HG03066 (cell line): Measurements from ENCODE around the gene RFWD3.
"Not testable (repeated sequence)": the region's sequence is repeated elsewhere in the genome, so short reads cannot be mapped to it uniquely, and the experiment has no call there.

Experiments used
- ATAC-seq: cut with Tn5 transposase; IDR thresholded peaks from one replicate; pipeline ENCODE4 v1.9.1; 2021; ENCODE audit warnings: low read depth; ENCODE audit not compliant: unreplicated experiment

RFWD3 gene

DNA sequence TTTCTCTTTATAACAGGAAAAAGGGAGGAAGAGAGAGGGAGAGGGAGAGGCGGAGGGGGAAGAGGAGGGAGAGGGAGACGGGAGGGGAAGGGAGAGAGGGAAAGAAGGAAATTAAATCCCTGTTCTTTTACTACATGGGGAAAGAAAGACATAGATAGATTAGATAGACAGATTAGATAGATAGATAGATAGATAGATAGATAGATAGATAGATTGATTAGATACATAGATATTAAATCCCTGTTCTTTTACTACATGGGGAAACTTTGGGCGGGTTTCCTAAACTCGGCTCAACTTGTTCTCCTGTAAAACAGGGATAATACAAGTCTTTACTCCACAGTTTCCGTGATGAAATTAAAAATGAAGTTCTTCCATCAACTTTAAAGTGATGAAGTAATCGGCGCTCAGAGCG is 661 bp downstream of the RFWD3 start:
- ATAC-seq, result no peak

DNA sequence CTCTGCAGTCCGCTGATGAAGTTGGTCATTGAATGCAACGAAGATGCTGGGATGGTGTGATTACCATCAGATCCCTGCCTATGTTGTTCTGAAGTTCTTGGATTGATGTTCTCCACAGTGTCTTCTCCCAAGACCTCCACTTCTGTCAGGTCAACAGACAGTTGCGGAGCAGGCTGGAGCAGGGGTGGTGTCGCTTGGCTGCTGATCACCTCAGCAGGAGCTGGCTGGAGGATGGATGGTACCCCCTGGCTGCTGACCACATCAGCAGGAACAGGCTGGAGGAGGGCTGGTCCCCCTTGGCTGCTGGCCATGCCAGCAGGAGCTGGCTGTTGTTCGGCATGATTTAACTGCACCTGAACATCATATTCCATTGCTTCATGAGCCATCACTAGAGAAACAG is 5.6 kb downstream of the RFWD3 start:
- ATAC-seq, result no peak

DNA sequence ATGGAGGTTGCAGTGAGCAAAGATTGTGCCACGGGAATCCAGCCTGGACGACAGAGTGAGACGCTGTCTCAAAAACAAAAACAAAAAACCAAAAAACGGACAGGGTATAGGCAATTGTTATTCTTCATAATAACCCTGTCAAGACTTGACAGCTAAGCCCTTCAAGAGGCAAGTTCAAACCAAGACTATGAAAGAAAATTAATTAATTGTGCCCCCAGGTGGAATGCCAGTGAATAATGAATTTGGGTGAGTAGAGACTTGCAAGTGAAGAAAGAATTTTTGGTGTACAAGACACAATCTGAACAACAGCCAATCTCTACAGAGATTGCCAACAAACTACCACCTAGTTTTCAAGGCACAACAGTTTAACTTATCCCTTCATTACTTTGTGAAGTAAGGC is 6.3 kb downstream of the RFWD3 start:
- no peak for ATAC-seq

DNA sequence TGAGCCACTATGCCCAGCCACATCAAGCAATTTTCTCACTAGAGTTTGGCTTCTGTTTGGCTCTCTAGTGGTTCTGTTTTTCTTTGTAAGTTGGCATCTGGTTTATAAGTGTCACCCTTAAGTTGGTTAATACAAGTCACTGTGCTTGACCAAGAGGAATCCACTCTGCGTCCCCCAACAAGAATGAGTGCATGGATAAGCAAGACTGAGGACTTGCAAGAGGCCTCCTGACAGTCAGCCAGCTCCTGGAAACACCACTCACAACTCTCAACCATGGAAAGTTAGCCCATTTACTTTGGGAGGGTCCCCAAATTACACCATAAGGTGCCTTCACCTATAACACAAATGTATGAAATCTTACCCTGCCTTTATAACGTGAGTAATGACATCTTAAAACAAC is 7.6 kb downstream of the RFWD3 start:
- ATAC-seq, result no peak

DNA sequence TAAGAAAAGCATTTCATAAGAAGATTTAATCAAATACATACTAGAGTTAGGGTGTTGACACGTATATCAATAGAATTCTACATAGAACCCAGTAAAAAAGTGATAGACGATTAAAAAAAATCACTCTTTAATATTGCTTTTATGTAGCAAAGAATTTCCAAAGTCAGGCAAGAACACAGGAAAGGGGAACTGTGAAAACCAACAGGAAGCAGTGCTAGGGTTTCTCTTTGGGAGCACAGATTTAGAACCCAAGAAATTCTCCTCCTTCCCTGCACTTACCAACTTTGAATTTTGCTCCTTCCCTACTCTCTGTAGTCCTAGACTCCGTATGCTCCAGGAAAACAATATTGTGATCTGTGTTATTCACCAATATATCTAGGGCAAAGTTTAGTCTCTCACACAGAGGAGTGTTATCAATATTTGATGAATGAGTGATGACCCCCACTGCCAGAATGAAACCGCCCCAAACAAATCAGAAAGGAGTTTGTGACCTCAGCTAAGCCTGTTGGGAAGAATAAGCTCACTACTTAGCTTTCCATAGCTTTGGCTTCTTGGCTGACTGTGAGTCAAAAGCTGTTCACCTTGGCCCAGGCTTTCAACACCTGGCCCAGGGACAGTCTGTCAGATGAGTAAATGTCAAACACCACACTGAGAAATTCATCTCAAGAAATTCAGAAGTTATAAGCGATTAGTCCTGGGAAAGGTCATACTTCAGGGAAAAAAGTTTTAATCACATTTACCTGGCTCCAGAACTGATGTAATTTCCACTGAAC is 8.6 kb downstream of the RFWD3 start:
- ATAC-seq, result no peak

DNA sequence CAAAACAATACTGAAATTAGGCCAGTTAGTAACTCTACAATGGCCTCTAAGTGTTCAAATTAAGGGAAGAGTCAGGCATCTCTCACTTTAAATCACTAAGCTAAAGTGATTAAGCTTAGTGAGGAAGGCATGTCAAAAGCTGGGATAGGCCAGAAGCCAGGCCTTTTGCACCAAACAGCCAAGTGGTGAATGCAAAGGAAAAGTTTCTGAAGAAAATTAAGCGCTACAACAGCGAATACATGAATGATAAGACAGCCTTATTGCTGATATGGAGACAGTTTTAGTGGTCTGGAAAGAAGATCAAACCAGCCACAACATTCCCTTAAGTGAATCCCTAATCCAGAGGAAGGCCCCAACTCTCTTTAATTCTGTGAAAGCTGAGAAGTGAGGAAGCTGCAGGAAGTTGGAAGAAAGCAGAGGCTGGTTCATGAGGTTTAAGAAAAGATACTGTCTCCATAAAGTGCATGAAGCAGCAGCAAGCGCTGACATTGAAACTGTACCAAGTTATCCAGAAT is 12.1 kb downstream of the RFWD3 start:
- no peak for ATAC-seq

DNA sequence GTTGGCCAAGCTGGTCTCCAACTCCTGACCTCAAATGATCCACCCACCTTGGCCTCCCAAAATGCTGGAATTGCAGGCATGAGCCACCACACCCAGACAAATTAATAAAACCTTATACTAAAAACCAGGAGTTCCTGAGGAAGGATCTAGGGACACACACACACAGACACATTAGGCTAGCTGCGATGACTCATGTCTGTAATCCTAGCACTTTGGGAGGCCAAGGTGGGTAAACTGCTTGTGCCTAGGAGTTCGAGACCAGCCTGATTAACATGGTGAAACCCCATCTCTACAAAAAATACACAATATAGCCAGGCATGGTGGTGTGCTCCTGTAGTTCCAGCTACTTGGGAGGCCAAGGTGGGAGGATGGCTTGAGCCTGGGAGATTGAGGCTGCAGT is 13.8 kb downstream of the RFWD3 start:
- ATAC-seq, result not testable (repeated sequence)

DNA sequence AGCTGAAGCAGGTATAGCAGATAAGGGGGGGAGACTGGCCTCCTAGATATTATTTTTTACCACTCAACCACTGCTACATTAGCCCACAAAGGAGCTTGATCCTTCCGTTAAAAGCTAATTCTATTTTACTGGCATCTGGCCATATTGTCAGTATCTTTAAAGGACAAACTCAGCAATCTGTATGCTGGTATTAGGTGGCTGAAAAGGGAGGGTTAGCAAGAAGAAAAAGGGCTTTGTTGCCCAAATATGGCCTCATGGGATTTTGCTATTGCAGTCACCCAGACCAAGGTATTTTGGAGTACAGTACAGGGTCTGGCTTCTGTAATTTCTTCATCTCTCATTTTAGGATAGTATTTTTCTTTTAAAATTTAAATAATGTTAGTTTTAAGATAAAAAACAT is 14.4 kb downstream of the RFWD3 start:
- no peak for ATAC-seq

DNA sequence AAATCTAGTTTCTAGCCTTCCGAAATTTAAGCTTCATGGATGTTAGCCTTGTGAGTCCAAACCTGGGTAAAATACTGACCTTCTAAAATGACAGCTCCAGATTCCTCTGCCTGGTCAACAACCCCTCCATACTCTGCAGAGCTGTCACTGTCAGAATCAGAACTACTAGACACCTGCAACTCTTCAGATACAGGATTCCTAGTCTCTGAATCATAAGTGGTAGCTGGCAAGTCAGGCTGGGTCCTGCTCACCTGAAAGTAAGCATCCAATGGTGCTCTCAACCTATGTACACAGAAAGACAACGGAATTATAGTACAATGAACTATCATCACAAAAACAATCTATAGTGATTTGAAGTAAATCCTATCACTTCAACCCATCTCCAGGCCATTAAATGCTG is 14.8 kb downstream of the RFWD3 start:
- ATAC-seq, result no peak

DNA sequence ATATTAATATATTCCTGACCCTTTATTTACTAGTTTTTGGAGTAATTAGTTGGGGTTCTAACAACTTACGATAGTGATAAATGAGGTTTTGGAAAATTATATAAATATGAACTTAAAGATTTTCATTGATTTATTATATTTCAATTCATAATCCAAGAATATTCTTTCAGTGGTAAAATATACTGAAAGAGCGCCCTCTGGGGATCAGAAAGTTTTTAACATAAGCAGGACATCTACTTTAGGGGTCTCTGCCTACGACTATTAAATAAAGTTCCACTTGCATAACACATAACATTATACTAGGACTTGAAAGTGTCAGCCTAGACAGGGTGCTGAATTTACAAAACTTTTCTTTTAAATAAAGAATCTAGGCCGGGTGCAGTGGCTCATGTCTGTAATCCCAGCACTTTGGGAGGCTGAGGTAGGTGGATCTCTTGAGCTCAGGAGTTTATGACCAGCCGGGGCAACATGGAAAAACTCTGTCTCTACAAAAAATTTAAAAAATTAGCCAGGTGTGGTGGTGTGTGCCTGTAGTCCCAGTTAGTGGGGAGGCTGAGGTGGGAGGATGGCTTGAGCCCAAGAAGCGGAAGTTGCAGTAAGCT is 15.6 kb downstream of the RFWD3 start:
- ATAC-seq, result no peak

DNA sequence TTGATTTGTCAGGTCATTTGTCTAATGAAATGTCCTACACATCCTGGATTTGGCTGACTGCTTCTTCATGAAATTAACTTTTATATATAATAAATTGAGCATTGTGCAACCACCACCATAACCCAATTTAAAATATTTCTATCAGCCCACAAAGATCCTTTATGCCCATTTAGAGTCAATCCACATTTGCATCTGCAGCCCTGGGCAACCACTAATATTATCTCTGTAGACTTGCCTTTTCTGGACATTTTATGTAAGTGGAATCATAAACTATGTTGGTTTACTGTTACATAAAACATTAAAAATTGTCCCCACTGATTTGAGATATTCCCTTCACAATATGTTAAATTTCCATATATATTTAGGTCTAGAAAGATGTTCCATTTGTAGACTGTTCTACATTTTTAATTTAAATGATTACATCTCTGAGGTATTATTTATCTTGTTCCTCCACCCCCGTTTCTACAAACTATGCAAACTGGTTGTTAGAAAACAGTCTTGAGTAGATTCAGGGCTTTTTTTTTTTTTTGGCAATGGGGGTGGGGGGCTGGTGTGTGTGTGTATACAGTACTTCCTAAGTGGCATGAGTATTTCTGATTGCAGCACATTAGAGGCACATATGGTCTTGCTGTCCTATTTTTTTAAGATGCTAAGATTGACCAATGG is 16.7 kb downstream of the RFWD3 start:
- no peak for ATAC-seq

DNA sequence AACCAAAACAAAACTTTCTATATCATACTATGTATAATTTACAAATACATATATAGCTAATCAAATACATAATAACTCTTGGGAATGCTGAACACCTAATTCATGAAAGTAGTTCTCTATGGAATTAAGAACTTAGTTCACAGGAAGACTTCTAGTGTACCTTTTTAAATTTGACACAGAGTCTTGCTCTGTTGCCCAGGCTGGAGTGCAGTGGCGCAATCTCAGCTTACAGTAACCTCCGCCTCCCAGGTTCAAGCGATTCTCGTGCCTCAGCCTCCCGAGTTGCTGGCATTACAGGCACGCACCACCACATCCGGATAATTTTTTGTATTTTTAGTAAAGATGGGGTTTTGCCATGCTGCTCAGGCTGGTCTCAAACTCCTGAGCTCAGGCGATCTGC is 24.7 kb downstream of the RFWD3 start:
- no peak for ATAC-seq

DNA sequence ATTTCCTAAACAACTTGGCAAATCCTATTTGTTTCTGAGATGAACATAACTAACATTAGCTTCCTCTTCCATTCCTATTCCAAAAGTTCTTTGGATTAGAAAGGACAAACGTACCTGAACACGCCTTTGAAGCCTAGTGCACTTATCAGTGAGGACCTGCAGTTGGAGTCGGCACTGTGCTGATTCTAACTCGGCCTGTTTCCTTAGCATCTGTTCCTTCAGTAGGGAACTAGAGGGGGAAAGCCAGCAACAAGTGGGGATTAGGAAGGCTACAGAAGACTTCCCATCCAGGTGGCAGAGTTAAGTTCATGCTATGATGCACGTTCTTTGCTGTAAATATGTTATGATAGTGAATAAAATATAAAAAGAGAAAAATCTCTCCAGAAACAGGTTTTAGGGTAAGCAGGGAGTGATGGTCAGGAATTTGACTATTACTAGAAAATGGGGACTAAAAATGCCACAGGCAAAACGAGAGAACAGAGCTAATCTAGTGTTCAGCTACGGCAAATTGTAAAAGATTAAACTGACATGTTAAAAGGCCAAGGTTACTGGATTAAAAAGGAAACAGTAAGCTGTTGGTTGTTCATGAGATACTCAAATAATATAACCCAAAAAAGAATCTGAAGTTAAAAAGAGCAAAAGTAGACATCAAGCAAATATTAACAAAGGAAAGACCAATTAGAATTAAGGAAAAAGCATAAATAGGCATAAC is 28.8 kb downstream of the RFWD3 start:
- no peak for ATAC-seq

DNA sequence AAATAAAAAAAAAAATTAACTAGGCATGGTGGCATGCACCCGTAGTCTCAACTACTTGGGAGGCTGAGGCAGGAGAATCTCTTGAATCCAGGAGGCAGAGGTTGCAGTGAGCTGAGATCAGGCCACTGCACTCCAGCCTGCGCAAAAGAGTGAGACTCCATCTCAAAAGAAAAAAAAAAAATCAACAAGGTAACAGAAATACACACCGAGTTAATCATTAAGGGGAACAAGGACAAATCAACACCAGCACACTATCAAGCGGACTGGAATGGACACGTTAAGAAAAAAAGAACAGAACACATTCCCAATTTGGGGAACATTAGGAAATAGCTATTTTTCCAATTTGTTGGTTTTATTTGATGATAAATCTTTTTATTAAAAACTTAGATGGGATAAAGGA is 31.4 kb downstream of the RFWD3 start:
- no peak for ATAC-seq

DNA sequence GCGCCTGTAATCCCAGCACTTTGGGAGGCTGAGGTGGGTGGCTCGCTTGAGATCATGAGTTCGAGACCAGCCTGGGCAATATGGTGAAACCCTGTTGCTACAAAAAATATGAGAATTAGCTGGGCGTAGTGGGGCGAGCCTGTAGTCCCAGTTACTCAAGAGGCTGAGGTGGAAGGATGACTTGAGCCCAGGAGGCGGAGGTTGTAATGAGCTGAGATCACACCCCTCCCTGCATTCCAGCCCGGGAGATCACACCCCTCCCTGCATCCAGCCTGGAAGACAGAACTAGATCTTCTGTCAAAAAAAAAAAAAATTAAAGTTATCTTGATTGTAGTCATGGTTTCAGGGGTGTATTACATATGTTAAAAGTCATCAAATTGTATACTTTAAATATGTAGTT is 33.0 kb downstream of the RFWD3 start:
- ATAC-seq, result no peak

DNA sequence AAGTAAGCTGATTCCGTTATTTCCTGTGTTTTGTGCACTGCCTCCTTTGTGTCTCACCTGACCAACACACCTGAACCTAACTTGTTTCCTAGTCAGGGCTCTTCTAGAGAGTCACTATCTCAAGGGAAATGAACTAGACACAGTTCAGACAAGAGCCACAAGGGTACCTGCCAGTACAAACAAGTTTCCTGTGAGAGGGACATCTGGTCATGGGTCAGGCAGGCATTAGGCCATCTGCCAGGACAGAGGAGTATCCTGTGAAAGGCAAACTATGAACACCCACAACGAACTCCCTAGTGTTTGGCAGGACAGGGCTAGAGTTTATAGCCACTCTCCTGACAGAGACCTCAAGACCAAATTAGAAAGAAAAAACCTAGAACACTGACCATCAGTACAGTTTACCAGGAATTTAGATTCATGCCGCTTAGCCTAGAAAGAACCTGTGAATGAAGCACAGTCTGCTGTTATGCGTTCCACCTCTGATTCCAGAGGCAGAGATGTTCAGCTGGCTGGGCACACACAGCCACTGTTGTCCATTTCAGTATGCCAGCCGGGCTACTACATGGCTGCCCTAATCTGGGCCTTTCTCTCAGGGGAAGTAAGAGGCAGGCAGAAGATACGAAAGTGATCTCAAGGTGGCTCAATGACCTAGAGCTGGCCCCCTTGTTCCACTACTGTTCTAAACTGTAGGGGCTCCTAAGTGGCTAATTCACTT is 39.0 kb downstream of the RFWD3 start:
- ATAC-seq, result no peak

DNA sequence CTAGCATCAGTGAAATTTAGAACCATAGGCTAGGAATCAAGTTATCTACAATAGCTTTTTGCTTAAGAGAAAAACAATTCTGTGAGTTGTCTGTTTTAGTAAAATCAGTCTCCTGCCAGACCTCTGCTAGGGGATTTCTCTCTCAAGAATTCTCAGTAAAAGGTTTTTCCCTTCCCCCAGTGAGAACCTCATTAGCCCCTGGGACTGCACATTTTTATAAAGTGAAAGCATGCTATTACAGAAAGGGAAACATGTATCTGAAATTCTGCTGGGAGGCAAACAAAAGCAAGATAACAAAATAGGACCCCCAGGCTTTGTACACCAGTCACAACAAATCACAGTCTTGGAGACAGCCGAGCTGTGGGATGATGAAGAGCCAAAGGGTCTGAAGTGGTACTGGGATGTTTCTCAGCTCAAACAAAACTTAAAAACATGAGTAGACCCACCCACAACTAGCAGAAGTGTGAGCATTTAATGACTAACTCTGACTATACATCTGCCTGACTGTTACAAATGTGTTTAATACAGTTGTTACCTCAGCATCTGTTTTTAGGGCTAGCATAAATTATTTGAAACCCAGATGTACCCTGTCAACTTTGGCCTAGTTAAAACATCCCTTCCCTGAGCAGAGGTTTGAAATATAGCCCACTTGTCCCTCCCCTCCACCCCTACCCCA is 39.8 kb downstream of the RFWD3 start:
- no peak for ATAC-seq

DNA sequence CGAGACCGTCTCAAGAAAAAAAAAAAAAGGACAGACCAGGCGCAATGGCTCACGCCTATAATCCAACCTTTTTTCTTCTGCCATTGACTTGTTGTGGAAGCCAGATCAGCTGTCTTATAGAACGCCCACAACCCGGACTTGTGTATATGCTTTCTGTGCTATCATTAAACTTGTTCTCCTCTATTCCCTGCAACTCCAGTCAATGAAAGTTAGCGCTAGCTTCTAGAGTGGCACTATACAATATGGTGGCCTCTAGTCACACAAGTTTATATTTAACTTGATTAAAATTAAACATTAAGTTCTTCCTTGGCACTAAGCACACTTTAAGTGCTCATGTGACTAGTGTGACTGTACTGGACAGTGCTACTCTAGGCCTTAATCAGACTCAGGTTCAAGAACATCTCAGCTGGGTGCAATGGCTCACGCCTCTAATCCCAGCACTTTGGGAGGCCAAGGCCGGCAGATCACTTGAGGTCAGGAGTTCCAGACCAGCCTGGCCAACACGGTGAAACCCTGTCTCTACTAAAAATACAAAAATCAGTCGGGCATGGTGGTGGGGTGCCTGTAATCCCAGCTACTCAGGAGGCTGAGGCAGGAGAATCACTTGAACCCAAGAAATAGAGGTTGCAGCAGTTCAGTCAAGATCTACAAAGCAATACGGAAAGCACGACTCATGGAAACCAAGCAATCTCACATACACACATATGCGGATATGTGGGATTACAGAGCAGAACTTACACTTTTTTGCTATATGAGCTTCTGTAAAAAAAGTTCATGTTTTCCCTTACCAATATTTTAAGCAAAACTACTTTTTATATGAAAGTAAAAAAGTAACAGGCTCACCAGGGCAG is 41.0 kb downstream of the RFWD3 start:
- no peak for ATAC-seq

DNA sequence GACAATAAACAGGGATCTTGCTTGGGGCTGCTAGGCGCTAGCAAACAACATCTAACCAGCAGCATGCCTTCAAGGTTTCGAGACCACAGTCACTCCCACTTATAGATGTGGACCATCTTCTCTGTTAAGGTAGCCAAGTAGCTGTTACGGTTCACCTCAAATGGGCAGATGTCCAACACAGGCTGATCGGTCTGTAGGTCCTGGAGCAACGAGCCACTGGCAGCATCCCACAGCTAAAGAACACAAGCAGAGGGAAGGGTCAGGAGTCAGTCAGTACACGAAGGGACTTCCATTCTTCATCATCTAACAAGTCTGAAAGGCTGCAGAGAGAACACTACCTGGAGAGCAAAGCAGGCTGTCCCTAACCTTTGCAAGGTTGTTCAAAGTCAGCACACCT is 42.8 kb downstream of the RFWD3 start:
- no peak for ATAC-seq
